H54 (cell line): Measurements from ENCODE around the gene FGF10.

Experiments
- DNase-seq: peaks from one replicate; pipeline ENCODE4 v3.0.0; 2011; ENCODE audit warnings: low spot score, mixed read lengths; ENCODE audit not compliant: insufficient read length
- FAIRE-seq: peaks from 3 replicates; lab custom pipeline; 2011; peaks lifted over from hg19 to GRCh38; lab: Jason Lieb, UNC
- POLR2A ChIP-seq: IDR thresholded peaks from 2 replicates; pipeline ENCODE4 v1.6.1; 2011; ENCODE audit warnings: low read depth, mild to moderate bottlenecking, low read length

FGF10 gene

GRCh38 chr5:44389090-44389822 is at the start of gene FGF10:
TSS of gene FGF10 (minus strand) at chr5:44389420. CDS start at chr5:44388682, 738 bp downstream.
- DNase-seq (no peak), FAIRE-seq (no peak)
- no peak for TF ChIP-seq POLR2A

- no peak for FAIRE-seq
- TF ChIP-seq POLR2A, result no peak
- no peak for DNase-seq
Measured at GRCh38 chr5:44426944-44427343, 37.7 kb upstream of the FGF10 start.

GRCh38 chr5:44412286-44412685 is 23.1 kb upstream of the FGF10 start:
- DNase-seq, result no peak
- FAIRE-seq, result no peak
- no peak for TF ChIP-seq POLR2A

GRCh38 chr5:44402084-44402483 is 12.9 kb upstream of the FGF10 start:
- TF ChIP-seq POLR2A, result no peak
- FAIRE-seq, result no peak
- DNase-seq, result no peak

GRCh38 chr5:44401611-44402010 is 12.4 kb upstream of the FGF10 start:
- DNase-seq, result no peak
- no peak for TF ChIP-seq POLR2A
- FAIRE-seq, result no peak

- TF ChIP-seq POLR2A, result no peak
- FAIRE-seq, result no peak
Measured at GRCh38 chr5:44398382-44398781, 9.2 kb upstream of the FGF10 start.

GRCh38 chr5:44396312-44396711 is 7.1 kb upstream of the FGF10 start:
- DNase-seq (no peak), FAIRE-seq (no peak)
- no peak for TF ChIP-seq POLR2A

More at GRCh38 chr5:44398382-44398781, 9.2 kb upstream of the FGF10 start:
- no peak for DNase-seq

GRCh38 chr5:44390351-44390750 is 1.1 kb upstream of the FGF10 start:
- no peak for FAIRE-seq
- no peak for DNase-seq
- no peak for TF ChIP-seq POLR2A

GRCh38 chr5:44389823-44390143 is 563 bp upstream of the FGF10 start:
- DNase-seq (no peak), FAIRE-seq (no peak)

GRCh38 chr5:44388321-44389089 is 715 bp downstream of the FGF10 start:
- FAIRE-seq, result no peak
- no peak for TF ChIP-seq POLR2A
- no peak for DNase-seq

More at GRCh38 chr5:44389823-44390143, 563 bp upstream of the FGF10 start:
- no peak for TF ChIP-seq POLR2A

- no peak for DNase-seq
- TF ChIP-seq POLR2A, result no peak
- FAIRE-seq, result no peak
Measured at GRCh38 chr5:44387921-44388320, 1.3 kb downstream of the FGF10 start.

- TF ChIP-seq POLR2A, result no peak
- no peak for DNase-seq
- no peak for FAIRE-seq
Measured at GRCh38 chr5:44387406-44387805, 1.8 kb downstream of the FGF10 start.

- TF ChIP-seq POLR2A, result no peak
- DNase-seq, result no peak
- FAIRE-seq, result peak; percentile 50
Measured at GRCh38 chr5:44385291-44385900, 3.8 kb downstream of the FGF10 start.

GRCh38 chr5:44384816-44385215 is 4.4 kb downstream of the FGF10 start:
- FAIRE-seq (no peak), DNase-seq (no peak)
- TF ChIP-seq POLR2A, result no peak
